GM23338 (cell line): ENCODE results near the gene ACSL4.

Source experiments
- CREB1 ChIP-seq: fragments of 250-450 bp; sonication (Bioruptor Pico); IDR thresholded peaks from 2 replicates; pipeline ENCODE4 v1.5.0; 2020; ENCODE audit warnings: low read depth, mild to moderate bottlenecking, moderate library complexity
- ETS1 ChIP-seq: IDR thresholded peaks from 2 replicates; pipeline ENCODE4 v1.6.1; 2016; ENCODE audit warnings: antibody characterized with exemption
- EZH2 ChIP-seq: fragments of 200-600 bp; sonication (generic); IDR thresholded peaks from one replicate; pipeline ENCODE4 v1.8.0; 2017; ENCODE audit warnings: antibody characterized with exemption, mild to moderate bottlenecking, low read depth; ENCODE audit not compliant: unreplicated experiment
- EZH2phosphoT487 ChIP-seq: fragments of 200-600 bp; sonication (generic); IDR thresholded peaks from one replicate; pipeline ENCODE4 v1.8.1; 2018; ENCODE audit warnings: antibody characterized with exemption; ENCODE audit not compliant: unreplicated experiment
- JUNB ChIP-seq: IDR thresholded peaks from one replicate; pipeline ENCODE4 v1.6.1; 2016; ENCODE audit warnings: antibody characterized with exemption; ENCODE audit not compliant: unreplicated experiment
- NANOG ChIP-seq: IDR thresholded peaks from 2 replicates; pipeline ENCODE4 v1.6.1; 2016; ENCODE audit warnings: antibody characterized with exemption, borderline replicate concordance
- POLR2AphosphoS5 ChIP-seq: IDR thresholded peaks from 2 replicates; pipeline ENCODE4 v1.6.1; 2016; ENCODE audit warnings: antibody characterized with exemption, low read depth
- STAT1 ChIP-seq: IDR thresholded peaks from one replicate; pipeline ENCODE4 v1.6.1; 2016; ENCODE audit warnings: antibody characterized with exemption; ENCODE audit not compliant: unreplicated experiment
- ZNF114 ChIP-seq: fragments of 250-450 bp; sonication (Bioruptor Pico); IDR thresholded peaks from 2 replicates; pipeline ENCODE4 v1.5.0; 2020; ENCODE audit warnings: mild to moderate bottlenecking, moderate library complexity
- ZNF331 ChIP-seq: fragments of 250-450 bp; sonication (Bioruptor Pico); IDR thresholded peaks from 2 replicates; pipeline ENCODE4 v1.5.0; 2020; ENCODE audit warnings: low read depth, mild to moderate bottlenecking, moderate library complexity
- TF ChIP-seq, protein P1 (sequence below), 2 experiments: fragments of 200-600 bp in 1 of 2; sonication (generic) in 1 of 2; conservative IDR thresholded peaks; 2 replicates each; pipeline versions ENCODE4 v1.5.1 to v1.6.1; 2016 to 2017; ENCODE audit warnings: antibody characterized with exemption in 2 of 2, low read depth in 2 of 2, mild to moderate bottlenecking in 2 of 2, moderate library complexity in 1 of 2
- TF ChIP-seq, protein P2 (sequence below): IDR thresholded peaks from one replicate; pipeline ENCODE4 v1.6.1; 2018; ENCODE audit warnings: antibody characterized with exemption; ENCODE audit not compliant: unreplicated experiment
- TF ChIP-seq, protein P3 (sequence below): fragments of 250-450 bp; sonication (Bioruptor Pico); IDR thresholded peaks from 2 replicates; pipeline ENCODE4 v1.5.0; 2020; ENCODE audit warnings: mild to moderate bottlenecking, moderate library complexity

GRCh38 chrX:109753256-109753655, 20.2 kb upstream of the ACSL4 start:
- TF ChIP-seq, protein P1, sequence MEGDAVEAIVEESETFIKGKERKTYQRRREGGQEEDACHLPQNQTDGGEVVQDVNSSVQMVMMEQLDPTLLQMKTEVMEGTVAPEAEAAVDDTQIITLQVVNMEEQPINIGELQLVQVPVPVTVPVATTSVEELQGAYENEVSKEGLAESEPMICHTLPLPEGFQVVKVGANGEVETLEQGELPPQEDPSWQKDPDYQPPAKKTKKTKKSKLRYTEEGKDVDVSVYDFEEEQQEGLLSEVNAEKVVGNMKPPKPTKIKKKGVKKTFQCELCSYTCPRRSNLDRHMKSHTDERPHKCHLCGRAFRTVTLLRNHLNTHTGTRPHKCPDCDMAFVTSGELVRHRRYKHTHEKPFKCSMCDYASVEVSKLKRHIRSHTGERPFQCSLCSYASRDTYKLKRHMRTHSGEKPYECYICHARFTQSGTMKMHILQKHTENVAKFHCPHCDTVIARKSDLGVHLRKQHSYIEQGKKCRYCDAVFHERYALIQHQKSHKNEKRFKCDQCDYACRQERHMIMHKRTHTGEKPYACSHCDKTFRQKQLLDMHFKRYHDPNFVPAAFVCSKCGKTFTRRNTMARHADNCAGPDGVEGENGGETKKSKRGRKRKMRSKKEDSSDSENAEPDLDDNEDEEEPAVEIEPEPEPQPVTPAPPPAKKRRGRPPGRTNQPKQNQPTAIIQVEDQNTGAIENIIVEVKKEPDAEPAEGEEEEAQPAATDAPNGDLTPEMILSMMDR (conservative IDR thresholded peaks at IDR 0.05; ENCODE audit: low read depth in 2 of 2), result no peak
- TF ChIP-seq EZH2 (no peak), POLR2AphosphoS5 (no peak), CREB1 (CRISPR knock-in tag) (no peak), JUNB (no peak), ETS1 (no peak), EZH2phosphoT487 (no peak), NANOG (no peak), ZNF331 (CRISPR knock-in tag) (no peak), STAT1 (no peak), ZNF114 (CRISPR knock-in tag) (no peak)
- TF ChIP-seq, protein P2, sequence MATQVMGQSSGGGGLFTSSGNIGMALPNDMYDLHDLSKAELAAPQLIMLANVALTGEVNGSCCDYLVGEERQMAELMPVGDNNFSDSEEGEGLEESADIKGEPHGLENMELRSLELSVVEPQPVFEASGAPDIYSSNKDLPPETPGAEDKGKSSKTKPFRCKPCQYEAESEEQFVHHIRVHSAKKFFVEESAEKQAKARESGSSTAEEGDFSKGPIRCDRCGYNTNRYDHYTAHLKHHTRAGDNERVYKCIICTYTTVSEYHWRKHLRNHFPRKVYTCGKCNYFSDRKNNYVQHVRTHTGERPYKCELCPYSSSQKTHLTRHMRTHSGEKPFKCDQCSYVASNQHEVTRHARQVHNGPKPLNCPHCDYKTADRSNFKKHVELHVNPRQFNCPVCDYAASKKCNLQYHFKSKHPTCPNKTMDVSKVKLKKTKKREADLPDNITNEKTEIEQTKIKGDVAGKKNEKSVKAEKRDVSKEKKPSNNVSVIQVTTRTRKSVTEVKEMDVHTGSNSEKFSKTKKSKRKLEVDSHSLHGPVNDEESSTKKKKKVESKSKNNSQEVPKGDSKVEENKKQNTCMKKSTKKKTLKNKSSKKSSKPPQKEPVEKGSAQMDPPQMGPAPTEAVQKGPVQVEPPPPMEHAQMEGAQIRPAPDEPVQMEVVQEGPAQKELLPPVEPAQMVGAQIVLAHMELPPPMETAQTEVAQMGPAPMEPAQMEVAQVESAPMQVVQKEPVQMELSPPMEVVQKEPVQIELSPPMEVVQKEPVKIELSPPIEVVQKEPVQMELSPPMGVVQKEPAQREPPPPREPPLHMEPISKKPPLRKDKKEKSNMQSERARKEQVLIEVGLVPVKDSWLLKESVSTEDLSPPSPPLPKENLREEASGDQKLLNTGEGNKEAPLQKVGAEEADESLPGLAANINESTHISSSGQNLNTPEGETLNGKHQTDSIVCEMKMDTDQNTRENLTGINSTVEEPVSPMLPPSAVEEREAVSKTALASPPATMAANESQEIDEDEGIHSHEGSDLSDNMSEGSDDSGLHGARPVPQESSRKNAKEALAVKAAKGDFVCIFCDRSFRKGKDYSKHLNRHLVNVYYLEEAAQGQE, result no peak
- TF ChIP-seq, protein P3, sequence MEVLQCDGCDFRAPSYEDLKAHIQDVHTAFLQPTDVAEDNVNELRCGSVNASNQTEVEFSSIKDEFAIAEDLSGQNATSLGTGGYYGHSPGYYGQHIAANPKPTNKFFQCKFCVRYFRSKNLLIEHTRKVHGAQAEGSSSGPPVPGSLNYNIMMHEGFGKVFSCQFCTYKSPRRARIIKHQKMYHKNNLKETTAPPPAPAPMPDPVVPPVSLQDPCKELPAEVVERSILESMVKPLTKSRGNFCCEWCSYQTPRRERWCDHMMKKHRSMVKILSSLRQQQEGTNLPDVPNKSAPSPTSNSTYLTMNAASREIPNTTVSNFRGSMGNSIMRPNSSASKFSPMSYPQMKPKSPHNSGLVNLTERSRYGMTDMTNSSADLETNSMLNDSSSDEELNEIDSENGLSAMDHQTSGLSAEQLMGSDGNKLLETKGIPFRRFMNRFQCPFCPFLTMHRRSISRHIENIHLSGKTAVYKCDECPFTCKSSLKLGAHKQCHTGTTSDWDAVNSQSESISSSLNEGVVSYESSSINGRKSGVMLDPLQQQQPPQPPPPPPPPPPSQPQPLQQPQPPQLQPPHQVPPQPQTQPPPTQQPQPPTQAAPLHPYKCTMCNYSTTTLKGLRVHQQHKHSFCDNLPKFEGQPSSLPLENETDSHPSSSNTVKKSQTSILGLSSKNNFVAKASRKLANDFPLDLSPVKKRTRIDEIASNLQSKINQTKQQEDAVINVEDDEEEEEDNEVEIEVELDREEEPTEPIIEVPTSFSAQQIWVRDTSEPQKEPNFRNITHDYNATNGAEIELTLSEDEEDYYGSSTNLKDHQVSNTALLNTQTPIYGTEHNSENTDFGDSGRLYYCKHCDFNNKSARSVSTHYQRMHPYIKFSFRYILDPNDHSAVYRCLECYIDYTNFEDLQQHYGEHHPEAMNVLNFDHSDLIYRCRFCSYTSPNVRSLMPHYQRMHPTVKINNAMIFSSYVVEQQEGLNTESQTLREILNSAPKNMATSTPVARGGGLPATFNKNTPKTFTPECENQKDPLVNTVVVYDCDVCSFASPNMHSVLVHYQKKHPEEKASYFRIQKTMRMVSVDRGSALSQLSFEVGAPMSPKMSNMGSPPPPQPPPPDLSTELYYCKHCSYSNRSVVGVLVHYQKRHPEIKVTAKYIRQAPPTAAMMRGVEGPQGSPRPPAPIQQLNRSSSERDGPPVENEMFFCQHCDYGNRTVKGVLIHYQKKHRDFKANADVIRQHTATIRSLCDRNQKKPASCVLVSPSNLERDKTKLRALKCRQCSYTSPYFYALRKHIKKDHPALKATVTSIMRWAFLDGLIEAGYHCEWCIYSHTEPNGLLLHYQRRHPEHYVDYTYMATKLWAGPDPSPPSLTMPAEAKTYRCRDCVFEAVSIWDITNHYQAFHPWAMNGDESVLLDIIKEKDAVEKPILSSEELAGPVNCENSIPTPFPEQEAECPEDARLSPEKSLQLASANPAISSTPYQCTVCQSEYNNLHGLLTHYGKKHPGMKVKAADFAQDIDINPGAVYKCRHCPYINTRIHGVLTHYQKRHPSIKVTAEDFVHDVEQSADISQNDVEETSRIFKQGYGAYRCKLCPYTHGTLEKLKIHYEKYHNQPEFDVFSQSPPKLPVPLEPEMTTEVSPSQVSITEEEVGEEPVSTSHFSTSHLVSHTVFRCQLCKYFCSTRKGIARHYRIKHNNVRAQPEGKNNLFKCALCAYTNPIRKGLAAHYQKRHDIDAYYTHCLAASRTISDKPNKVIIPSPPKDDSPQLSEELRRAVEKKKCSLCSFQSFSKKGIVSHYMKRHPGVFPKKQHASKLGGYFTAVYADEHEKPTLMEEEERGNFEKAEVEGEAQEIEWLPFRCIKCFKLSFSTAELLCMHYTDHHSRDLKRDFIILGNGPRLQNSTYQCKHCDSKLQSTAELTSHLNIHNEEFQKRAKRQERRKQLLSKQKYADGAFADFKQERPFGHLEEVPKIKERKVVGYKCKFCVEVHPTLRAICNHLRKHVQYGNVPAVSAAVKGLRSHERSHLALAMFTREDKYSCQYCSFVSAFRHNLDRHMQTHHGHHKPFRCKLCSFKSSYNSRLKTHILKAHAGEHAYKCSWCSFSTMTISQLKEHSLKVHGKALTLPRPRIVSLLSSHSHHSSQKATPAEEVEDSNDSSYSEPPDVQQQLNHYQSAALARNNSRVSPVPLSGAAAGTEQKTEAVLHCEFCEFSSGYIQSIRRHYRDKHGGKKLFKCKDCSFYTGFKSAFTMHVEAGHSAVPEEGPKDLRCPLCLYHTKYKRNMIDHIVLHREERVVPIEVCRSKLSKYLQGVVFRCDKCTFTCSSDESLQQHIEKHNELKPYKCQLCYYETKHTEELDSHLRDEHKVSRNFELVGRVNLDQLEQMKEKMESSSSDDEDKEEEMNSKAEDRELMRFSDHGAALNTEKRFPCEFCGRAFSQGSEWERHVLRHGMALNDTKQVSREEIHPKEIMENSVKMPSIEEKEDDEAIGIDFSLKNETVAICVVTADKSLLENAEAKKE (CRISPR knock-in tag), result no peak
